HFFc6 (cell line): ENCODE measurements around the gene TCP11. TPM values are rescaled to one million over a fixed set of nuclear protein-coding genes. Genes with fewer than 3 reads are reported as not detected.

Experiments
- DNase-seq: peaks from one replicate; pipeline ENCODE4 v3.0.0-alpha.2; 2018
- H3K27ac Mint-ChIP-seq: 2 replicates; pipeline ENCODE4 v1.8.0; 2020; ENCODE audit warnings: mild to moderate bottlenecking, mixed read lengths
- H3K27me3 Mint-ChIP-seq: 2 replicates; pipeline ENCODE4 v1.8.0; 2021; ENCODE audit warnings: mild to moderate bottlenecking, moderate library complexity, mixed read lengths; ENCODE audit not compliant: insufficient read depth
- H3K36me3 Mint-ChIP-seq: 2 replicates; pipeline ENCODE4 v1.8.0; 2021; ENCODE audit warnings: low read depth, mixed read lengths
- H3K4me1 Mint-ChIP-seq: 2 replicates; pipeline ENCODE4 v1.8.0; 2020; ENCODE audit warnings: low read depth, mixed read lengths
- H3K4me3 Mint-ChIP-seq: 2 replicates; pipeline ENCODE4 v1.8.0; 2020; ENCODE audit warnings: mild to moderate bottlenecking, moderate library complexity, mixed read lengths
- H3K9me3 Mint-ChIP-seq: 2 replicates; pipeline ENCODE4 v1.8.0; 2020; ENCODE audit warnings: mild to moderate bottlenecking, mixed read lengths
- CTCF ChIP-seq: fragments of 200-600 bp; sonication (generic); IDR thresholded peaks from 2 replicates; pipeline ENCODE4 v1.5.0; 2021; ENCODE audit warnings: antibody characterized with exemption, mild to moderate bottlenecking
- total RNA-seq, 6 experiments: library from RNA; stranded (reverse); fragmentation: NEBNext Ultra II Directional; extraction: Animal tissue kit (Norgen Biotek cat#: 25700); gene quantifications; 2 replicates in 1 of 6; 3 replicates in 5 of 6; pipeline ENCODE4 v1.2.3, GENCODE V29; 2021

Gene TCP11
- total RNA-seq, 6 experiments from 2014 or later, result 0.31 to 0.70 (median 0.37) TPM

DNA sequence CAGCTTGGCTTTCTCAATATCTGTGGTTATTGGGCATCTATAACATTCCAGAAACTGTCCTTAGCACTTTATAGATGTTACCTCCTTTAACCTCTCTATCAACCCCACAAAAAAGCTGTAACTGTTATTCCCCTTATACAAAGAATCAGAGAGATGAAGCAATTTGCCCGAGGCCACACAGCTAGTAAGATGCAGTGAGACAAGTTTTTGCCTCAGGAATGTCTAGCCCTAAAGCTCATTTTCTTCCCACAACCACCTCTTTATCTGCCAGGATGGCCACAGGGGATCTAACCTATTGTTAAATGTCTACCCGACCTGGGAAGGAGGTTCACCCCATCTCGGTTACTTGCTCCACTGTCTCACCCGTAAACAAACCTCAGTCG lies 31.9 kb upstream of the TCP11 start:
- no peaks in the 10 kb centered on the region for H3K9me3 Mint-ChIP-seq

DNA sequence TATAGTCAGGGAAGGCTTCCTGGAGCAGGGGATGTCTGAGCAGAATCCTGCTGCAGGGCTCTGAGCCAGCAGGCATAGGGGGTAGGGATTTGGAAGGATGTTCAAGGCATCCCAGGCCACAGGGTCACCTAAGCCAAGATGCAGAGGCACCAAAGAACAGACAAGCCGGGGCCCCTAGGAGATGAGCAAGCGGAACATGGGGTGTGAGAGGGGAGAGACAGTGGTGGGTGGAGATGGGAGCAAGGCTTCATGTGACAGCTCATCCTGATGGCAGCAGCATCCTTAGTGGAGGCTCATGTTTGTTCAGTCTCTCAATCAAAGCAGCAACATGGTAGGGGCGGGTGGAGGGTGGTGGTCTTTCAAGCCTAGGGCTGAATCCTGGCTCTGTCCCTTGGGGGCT lies 29.8 kb upstream of the TCP11 start:
- DNase-seq, result no peak
- Mint-ChIP-seq H3K9me3 (no peaks in the 10 kb centered on the region), H3K27ac (peak overlapping the region; percentile 90), H3K4me3 (no peak overlapping the region), H3K36me3 (peaks cover 7% of the 10 kb centered on the region; the same call in 1 of the 2 replicates), H3K27me3 (no peaks in the 10 kb centered on the region; the same call in 1 of the 2 replicates), H3K4me1 (peaks cover 83% of the 10 kb centered on the region)
- no peak for TF ChIP-seq CTCF

More for the DNA sequence above, 31.9 kb upstream of the TCP11 start:
- H3K4me3 Mint-ChIP-seq, result no peak overlapping the region
- peak overlapping the region; percentile 79 for H3K27ac Mint-ChIP-seq
- peak; percentile 50 for DNase-seq
- H3K4me1 Mint-ChIP-seq, result peaks cover 85% of the 10 kb centered on the region
- no peak for TF ChIP-seq CTCF
- H3K36me3 Mint-ChIP-seq, result peaks cover 7% of the 10 kb centered on the region; the same call in 1 of the 2 replicates
- H3K27me3 Mint-ChIP-seq, result no peaks in the 10 kb centered on the region

- H3K4me3 Mint-ChIP-seq, result no peak overlapping the region
- H3K27ac Mint-ChIP-seq, result peak overlapping the region; percentile 90
- no peaks in the 10 kb centered on the region for H3K9me3 Mint-ChIP-seq
- H3K27me3 Mint-ChIP-seq, result no peaks in the 10 kb centered on the region; the same call in 1 of the 2 replicates
- peaks cover 87% of the 10 kb centered on the region for H3K4me1 Mint-ChIP-seq
- TF ChIP-seq CTCF, result no peak
- DNase-seq, result peak; percentile 39
- H3K36me3 Mint-ChIP-seq, result peaks cover 7% of the 10 kb centered on the region; the same call in 1 of the 2 replicates
These were observed 29.0 kb upstream of the TCP11 start for GRCh38 chr6:35170166-35170565.

- no peak for TF ChIP-seq CTCF
- H3K4me3 Mint-ChIP-seq, result no peak overlapping the region
- peaks cover 88% of the 10 kb centered on the region for H3K4me1 Mint-ChIP-seq
These were observed 27.3 kb upstream of the TCP11 start for GRCh38 chr6:35168461-35168861.

DNA sequence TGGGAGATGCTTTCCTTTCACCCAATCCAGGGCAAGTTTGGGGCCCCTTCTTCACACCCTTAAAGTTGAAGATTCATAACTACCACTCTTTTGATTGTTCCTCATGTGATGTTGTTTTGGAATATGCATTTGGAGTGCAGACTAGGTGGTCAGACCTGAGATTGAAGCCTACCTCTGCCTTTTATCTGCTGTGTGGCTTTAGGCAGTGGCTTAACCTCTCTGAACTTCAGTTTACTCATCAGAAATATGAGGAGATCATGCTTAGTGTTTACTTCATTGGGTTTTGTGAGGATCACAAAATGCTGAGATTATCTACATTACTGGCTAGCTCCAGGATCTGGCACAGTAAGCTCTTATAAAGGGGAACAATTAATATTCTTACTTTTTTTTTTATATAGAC lies 26.4 kb upstream of the TCP11 start:
- peaks cover 7% of the 10 kb centered on the region; the same call in 1 of the 2 replicates for H3K36me3 Mint-ChIP-seq
- no peak for DNase-seq
- H3K27ac Mint-ChIP-seq, result no peak overlapping the region
- TF ChIP-seq CTCF, result no peak
- H3K4me3 Mint-ChIP-seq, result no peak overlapping the region
- no peaks in the 10 kb centered on the region; the same call in 1 of the 2 replicates for H3K27me3 Mint-ChIP-seq
- H3K9me3 Mint-ChIP-seq, result no peaks in the 10 kb centered on the region
- H3K4me1 Mint-ChIP-seq, result peaks cover 78% of the 10 kb centered on the region

More at GRCh38 chr6:35168461-35168861, 27.3 kb upstream of the TCP11 start:
- Mint-ChIP-seq H3K36me3 (peaks cover 7% of the 10 kb centered on the region; the same call in 1 of the 2 replicates), H3K9me3 (no peaks in the 10 kb centered on the region), H3K27me3 (no peaks in the 10 kb centered on the region; the same call in 1 of the 2 replicates), H3K27ac (no peak overlapping the region)
- no peak for DNase-seq
